SH-SY5Y (cell line): ENCODE measurements around the gene YWHAG.

Experiments
- GATA2 ChIP-seq: IDR thresholded peaks from 2 replicates; pipeline ENCODE4 v1.6.1; 2011; ENCODE audit warnings: mild to moderate bottlenecking, low read depth, low read length
- GATA3 ChIP-seq: IDR thresholded peaks from 2 replicates; pipeline ENCODE4 v1.6.1; 2011; ENCODE audit warnings: low read depth, mild to moderate bottlenecking, low read length, moderate library complexity

- TF ChIP-seq GATA2 (no peak), GATA3 (no peak)
Observed at GRCh38 chr7:76400248-76400647, 41.5 kb upstream of the YWHAG start.
